Trophoblast cell (in vitro differentiated cells and primary cell): ENCODE measurements around the gene TWF2.

Source experiments
- DNase-seq, 2 donors: peaks; one replicate each; pipeline ENCODE4 v3.0.0-alpha.2; 2016
- H2AFZ ChIP-seq: 2 replicates; pipeline ENCODE4 v1.6.1; 2013; ENCODE audit warnings: low read length, moderate library complexity, mild to moderate bottlenecking; ENCODE audit not compliant: insufficient read depth, poor library complexity
- H2AK5ac ChIP-seq: 2 replicates; pipeline ENCODE4 v1.6.1; 2013; ENCODE audit warnings: mild to moderate bottlenecking, low read length
- H2BK120ac ChIP-seq: 2 replicates; pipeline ENCODE4 v1.6.1; 2013; ENCODE audit warnings: low read length, mild to moderate bottlenecking, moderate library complexity; ENCODE audit not compliant: insufficient read depth, poor library complexity
- H2BK12ac ChIP-seq: 2 replicates; pipeline ENCODE4 v1.6.1; 2013; ENCODE audit warnings: mild to moderate bottlenecking, low read length, moderate library complexity
- H2BK5ac ChIP-seq: 2 replicates; pipeline ENCODE4 v1.6.1; 2013; ENCODE audit warnings: low read length, low read depth, moderate library complexity, mild to moderate bottlenecking; ENCODE audit not compliant: poor library complexity
- H3K14ac ChIP-seq: 2 replicates; pipeline ENCODE4 v1.6.1; 2013; ENCODE audit warnings: mild to moderate bottlenecking, low read length
- H3K18ac ChIP-seq: 2 replicates; pipeline ENCODE4 v1.6.1; 2013; ENCODE audit warnings: mild to moderate bottlenecking, low read length
- H3K23ac ChIP-seq: 2 replicates; pipeline ENCODE4 v1.6.1; 2013; ENCODE audit warnings: low read length
- H3K27ac ChIP-seq: 2 replicates; pipeline ENCODE4 v1.5.1; 2013; ENCODE audit warnings: low read depth, mild to moderate bottlenecking, inconsistent platforms, low read length, moderate library complexity
- H3K27me3 ChIP-seq: 2 replicates; pipeline ENCODE4 v1.6.1; 2013; ENCODE audit warnings: inconsistent platforms, mild to moderate bottlenecking, low read length, moderate library complexity; ENCODE audit not compliant: insufficient read depth
- H3K36me3 ChIP-seq, 2 experiments: 1 replicate in 1 of 2; 2 replicates in 1 of 2; pipeline ENCODE4 v1.6.1; 2013; ENCODE audit warnings: low read length in 2 of 2, mild to moderate bottlenecking in 2 of 2, moderate library complexity in 1 of 2; ENCODE audit not compliant: insufficient read depth in 2 of 2, control insufficient read depth in 1 of 2
- H3K4ac ChIP-seq: 2 replicates; pipeline ENCODE4 v1.6.1; 2013; ENCODE audit warnings: low read depth, mild to moderate bottlenecking, low read length, moderate library complexity
- H3K4me1 ChIP-seq, 2 experiments: 1 replicate in 1 of 2; 2 replicates in 1 of 2; pipeline ENCODE4 v1.6.1; 2013; ENCODE audit warnings: low read length in 2 of 2, mild to moderate bottlenecking in 2 of 2, moderate library complexity in 1 of 2; ENCODE audit not compliant: insufficient read depth in 2 of 2, control insufficient read depth in 1 of 2
- H3K4me2 ChIP-seq: 2 replicates; pipeline ENCODE4 v1.6.1; 2013; ENCODE audit warnings: inconsistent platforms, mild to moderate bottlenecking, low read length, moderate library complexity
- H3K4me3 ChIP-seq: 2 replicates; pipeline ENCODE4 v1.5.1; 2013; ENCODE audit warnings: mild to moderate bottlenecking, low read depth, low read length, inconsistent platforms
- H3K79me1 ChIP-seq: one replicate; pipeline ENCODE4 v1.6.1; 2013; ENCODE audit warnings: low read length
- H3K79me2 ChIP-seq: 2 replicates; pipeline ENCODE4 v1.6.1; 2013; ENCODE audit warnings: low read length, mild to moderate bottlenecking; ENCODE audit not compliant: control insufficient read depth, insufficient read depth, poor library complexity
- H3K9ac ChIP-seq: 2 replicates; pipeline ENCODE4 v1.6.1; 2013; ENCODE audit warnings: mild to moderate bottlenecking, low read length
- H3K9me3 ChIP-seq: 2 replicates; pipeline ENCODE4 v1.6.1; 2013; ENCODE audit warnings: low read depth, mild to moderate bottlenecking, control low read depth, inconsistent platforms, low read length; ENCODE audit not compliant: insufficient read depth
- H4K12ac ChIP-seq: 2 replicates; pipeline ENCODE4 v1.6.1; 2013; ENCODE audit warnings: low read depth, mild to moderate bottlenecking, low read length, moderate library complexity
- H4K8ac ChIP-seq: 2 replicates; pipeline ENCODE4 v1.6.1; 2013; ENCODE audit warnings: low read depth, mild to moderate bottlenecking, low read length, moderate library complexity
- H4K91ac ChIP-seq: one replicate; pipeline ENCODE4 v1.6.1; 2013; ENCODE audit warnings: low read depth, mild to moderate bottlenecking, low read length, moderate library complexity
- WGBS: extraction: QIAGEN DNeasy Blood & Tissue Kit; methylation state at CpG from one replicate; pipeline ENCODE4 v1.1.7; 2013; ENCODE audit warnings: missing lambda C conversion rate; ENCODE audit not compliant: insufficient read length, insufficient coverage; ENCODE audit errors: extremely low coverage; 5-methylcytosine and 5-hydroxymethylcytosine counted together

Gene TWF2

DNA sequence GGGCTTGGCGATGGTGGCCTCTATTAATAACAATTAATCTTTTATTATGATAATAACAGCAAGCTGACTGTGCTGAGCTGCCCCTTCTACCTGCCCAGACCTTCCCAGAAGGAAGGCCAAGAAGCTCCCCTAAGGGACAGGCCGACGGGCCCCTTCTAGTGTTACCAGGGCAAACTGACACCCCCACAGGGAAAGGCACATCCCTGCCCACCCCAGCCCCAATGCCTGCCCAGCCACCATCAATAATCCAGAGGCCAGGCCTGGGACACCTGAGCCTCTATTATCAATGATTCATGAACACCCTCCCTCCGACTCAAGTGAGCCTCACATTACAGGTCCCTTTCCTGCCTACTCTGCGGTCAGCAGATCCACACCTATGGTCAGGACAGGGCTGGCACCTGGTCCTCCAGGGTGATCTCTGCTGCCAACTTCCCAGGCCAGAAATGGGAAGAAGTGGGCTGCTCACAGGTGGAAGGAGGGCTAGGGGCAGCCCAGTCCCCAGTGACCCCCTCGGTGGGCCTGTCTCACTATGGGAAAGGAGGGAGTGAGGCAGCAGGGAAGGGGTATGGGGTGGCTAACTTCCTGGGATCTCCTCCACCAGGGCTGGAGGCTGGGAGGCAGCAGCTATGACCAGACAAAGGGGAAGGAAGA lies 1.8 kb downstream of the TWF2 start:
- peaks cover 7% of the 10 kb centered on the region for H3K79me2 ChIP-seq
- H4K8ac ChIP-seq, result peak overlapping the region; percentile 39
- peak overlapping the region; percentile 38 for H4K12ac ChIP-seq
- no peak overlapping the region for H2BK5ac ChIP-seq
- H3K14ac ChIP-seq, result peak overlapping the region; percentile 34
- H3K4ac ChIP-seq, result peak overlapping the region; percentile 8
- peak overlapping the region; percentile 11 for H3K9ac ChIP-seq
- peak overlapping the region; percentile 9 for H2AFZ ChIP-seq
- H3K4me2 ChIP-seq, result peak overlapping the region; percentile 94
- H2BK120ac ChIP-seq, result peak overlapping the region; percentile 29
- H2BK12ac ChIP-seq, result peak overlapping the region; percentile 6
- H3K4me3 ChIP-seq, result no peak overlapping the region
- H2AK5ac ChIP-seq, result peak overlapping the region; percentile 81
- H3K23ac ChIP-seq, result no peak overlapping the region
- peaks cover 12% of the 10 kb centered on the region for H3K79me1 ChIP-seq
- no CpG with 5 or more reads among the region's 6 CpGs for WGBS
- H3K27me3 ChIP-seq, result no peaks in the 10 kb centered on the region
- peak overlapping the region; percentile 9 for H3K27ac ChIP-seq
- peaks cover 17 to 19% of the 10 kb centered on the region in 2 experiments for H3K36me3 ChIP-seq
- no peak for DNase-seq
- H3K18ac ChIP-seq, result peak overlapping the region; percentile 12
- peaks cover 14 to 21% of the 10 kb centered on the region in 2 experiments for H3K4me1 ChIP-seq
- peaks cover 4% of the 10 kb centered on the region for H3K9me3 ChIP-seq
- H4K91ac ChIP-seq, result peak overlapping the region; percentile 31

DNA sequence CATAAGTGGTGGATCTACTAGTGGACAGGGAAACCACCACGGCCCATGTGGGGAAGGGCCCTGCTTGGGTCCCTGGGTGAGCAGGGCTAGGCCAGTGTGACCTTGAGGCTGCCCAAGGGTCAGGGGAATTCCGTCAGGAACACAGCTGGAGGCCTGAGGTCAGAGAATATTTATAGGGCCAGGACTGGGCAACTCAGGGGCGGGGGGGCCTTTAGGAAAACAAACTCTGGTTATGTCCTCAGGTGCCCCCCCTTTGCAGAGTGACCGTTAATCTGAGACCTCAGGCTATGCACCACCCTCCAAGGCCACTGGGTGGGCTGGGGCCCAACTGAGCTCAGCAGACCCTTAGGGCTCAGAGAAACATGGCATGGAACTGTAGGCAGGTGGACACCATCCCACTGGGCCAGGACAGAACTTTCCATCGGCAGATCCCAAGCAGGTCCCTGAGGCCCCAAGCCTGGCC lies 2.5 kb downstream of the TWF2 start:
- H3K4ac ChIP-seq, result no peak overlapping the region
- H3K4me1 ChIP-seq, result peaks cover 14 to 21% of the 10 kb centered on the region in 2 experiments
- H2AFZ ChIP-seq, result no peak overlapping the region
- H3K36me3 ChIP-seq, result peaks cover 20 to 25% of the 10 kb centered on the region in 2 experiments
- H3K9ac ChIP-seq, result no peak overlapping the region
- no peak overlapping the region for H4K91ac ChIP-seq
- H3K4me3 ChIP-seq, result no peak overlapping the region
- H3K27me3 ChIP-seq, result no peaks in the 10 kb centered on the region
- no peak for DNase-seq
- H2BK120ac ChIP-seq, result no peak overlapping the region
- peaks cover 12% of the 10 kb centered on the region for H3K79me1 ChIP-seq
- no peak overlapping the region for H4K12ac ChIP-seq
- no peak overlapping the region for H4K8ac ChIP-seq
- H3K18ac ChIP-seq, result no peak overlapping the region
- H2BK12ac ChIP-seq, result no peak overlapping the region
- H3K4me2 ChIP-seq, result no peak overlapping the region
- WGBS, result no CpG with 5 or more reads among the region's 5 CpGs
- no peak overlapping the region for H2AK5ac ChIP-seq
- no peak overlapping the region for H3K23ac ChIP-seq
- H3K9me3 ChIP-seq, result peaks cover 4% of the 10 kb centered on the region
- H3K79me2 ChIP-seq, result peaks cover 7% of the 10 kb centered on the region
- H3K14ac ChIP-seq, result no peak overlapping the region
- H2BK5ac ChIP-seq, result no peak overlapping the region
- H3K27ac ChIP-seq, result no peak overlapping the region

DNA sequence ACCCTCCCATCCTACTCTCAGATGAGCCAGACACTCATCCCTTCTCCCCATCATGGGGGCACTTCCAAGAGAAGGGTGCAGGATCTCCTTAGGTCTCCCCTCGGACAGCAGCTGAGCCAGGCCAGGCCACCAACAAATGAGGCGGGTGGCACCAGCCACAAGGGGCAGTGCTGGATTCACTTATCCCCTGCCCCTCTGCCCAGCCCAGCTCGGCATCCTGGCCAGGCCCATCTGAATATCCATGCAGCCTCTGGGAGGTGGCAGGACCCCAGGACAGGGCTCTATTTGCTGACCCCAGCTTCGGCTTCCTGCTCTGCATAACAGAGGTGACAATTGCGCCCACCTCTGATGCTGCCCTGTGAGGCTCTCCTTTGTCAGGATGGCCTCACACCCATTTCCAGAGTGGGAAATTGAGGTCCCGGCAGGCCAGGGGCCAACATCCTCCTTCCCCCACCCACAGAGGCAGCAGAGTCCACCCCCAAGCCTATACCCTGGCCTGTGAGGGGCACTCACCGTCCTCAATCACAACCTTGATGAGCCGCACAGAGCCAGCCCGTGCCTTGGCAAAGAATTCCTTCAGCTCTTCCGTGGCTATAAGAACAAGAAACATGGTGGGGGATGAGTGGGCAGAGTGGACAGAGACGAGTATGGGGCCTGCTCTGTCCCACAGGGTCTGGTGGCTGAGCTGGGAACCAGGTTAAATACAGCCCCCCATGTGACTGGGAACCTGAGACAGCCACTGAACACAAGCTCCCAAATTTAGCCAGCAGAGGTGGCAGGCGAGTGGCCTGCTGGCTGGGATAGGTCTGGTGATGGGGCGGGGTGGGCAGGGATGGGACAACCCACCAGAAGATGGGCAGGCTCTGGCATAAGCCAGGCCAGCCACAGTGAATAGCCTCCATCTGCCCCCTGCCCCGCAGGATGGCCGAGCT lies 4.2 kb downstream of the TWF2 start:
- H3K79me2 ChIP-seq, result peaks cover 7% of the 10 kb centered on the region
- H3K27me3 ChIP-seq, result no peaks in the 10 kb centered on the region
- H4K12ac ChIP-seq, result no peak overlapping the region
- H3K18ac ChIP-seq, result no peak overlapping the region
- no peak overlapping the region for H2BK5ac ChIP-seq
- H3K4me3 ChIP-seq, result no peak overlapping the region
- no peak overlapping the region for H3K14ac ChIP-seq
- H2BK120ac ChIP-seq, result no peak overlapping the region
- peaks cover 37 to 42% of the 10 kb centered on the region in 2 experiments for H3K36me3 ChIP-seq
- no peak for DNase-seq
- H2AK5ac ChIP-seq, result no peak overlapping the region
- no peak overlapping the region for H3K4me2 ChIP-seq
- no peak overlapping the region for H3K9ac ChIP-seq
- no peak overlapping the region for H3K4ac ChIP-seq
- no peak overlapping the region for H3K27ac ChIP-seq
- H3K79me1 ChIP-seq, result peaks cover 12% of the 10 kb centered on the region
- H3K9me3 ChIP-seq, result peaks cover 4% of the 10 kb centered on the region
- H2BK12ac ChIP-seq, result no peak overlapping the region
- no peak overlapping the region for H4K91ac ChIP-seq
- H3K4me1 ChIP-seq, result peaks cover 14 to 16% of the 10 kb centered on the region in 2 experiments
- H3K23ac ChIP-seq, result no peak overlapping the region
- no peak overlapping the region for H2AFZ ChIP-seq
- no CpG with 5 or more reads among the region's 15 CpGs for WGBS
- no peak overlapping the region for H4K8ac ChIP-seq

GRCh38 chr3:52233968-52234367 lies 5.0 kb downstream of the TWF2 start:
- H2BK12ac ChIP-seq, result no peak overlapping the region
- H3K4me1 ChIP-seq, result peaks cover 14% of the 10 kb centered on the region in 2 experiments
- no peak overlapping the region for H3K4me3 ChIP-seq
- peaks cover 3% of the 10 kb centered on the region for H3K79me2 ChIP-seq
- no peak overlapping the region for H2BK5ac ChIP-seq
- H2AK5ac ChIP-seq, result no peak overlapping the region
- no peak overlapping the region for H3K27ac ChIP-seq
- H3K4me2 ChIP-seq, result no peak overlapping the region
- H3K18ac ChIP-seq, result no peak overlapping the region
- no peak overlapping the region for H2AFZ ChIP-seq
- peaks cover 4% of the 10 kb centered on the region for H3K9me3 ChIP-seq
- H2BK120ac ChIP-seq, result no peak overlapping the region
- H4K12ac ChIP-seq, result no peak overlapping the region
- H3K4ac ChIP-seq, result no peak overlapping the region
- H3K23ac ChIP-seq, result no peak overlapping the region
- no peaks in the 10 kb centered on the region for H3K27me3 ChIP-seq
- H4K91ac ChIP-seq, result no peak overlapping the region
- H3K14ac ChIP-seq, result no peak overlapping the region
- H3K36me3 ChIP-seq, result peaks cover 45 to 50% of the 10 kb centered on the region in 2 experiments
- no peak overlapping the region for H4K8ac ChIP-seq
- WGBS, result no CpG with 5 or more reads among the region's 3 CpGs
- no peak overlapping the region for H3K9ac ChIP-seq
- H3K79me1 ChIP-seq, result peaks cover 8% of the 10 kb centered on the region
- DNase-seq, result no peak
